ENCODE results near the gene OBI1. TPM values are rescaled to one million over a fixed set of nuclear protein-coding genes. Genes with fewer than 3 reads are reported as not detected.

The OBI1 gene
- 10 to 100 TPM in 4 of 9 donors, 1 to 10 TPM in 5; 4.8 to 14.3 (median 8.2) TPM for total RNA-seq
- polyA plus RNA-seq = 10 to 100 TPM in 1 of 3 donors, 1 to 10 TPM in 2; 1.5 to 11.5 (median 1.7) TPM
- long read RNA-seq, donor 1, transcript RNF219-201 (6 exons, 3,529 nt) = major isoform, 5 of 5 reads
- long read RNA-seq, donor 1, partial matches to known transcripts = 0 of 5 reads
- long read RNA-seq, donor 1, other reads (novel, unspliced or antisense) = 0 of 5 reads
- long read RNA-seq, donor 2, partial matches to known transcripts = 0 of 4 reads
- long read RNA-seq, donor 2, other reads (novel, unspliced or antisense) = 0 of 4 reads
- long read RNA-seq, donor 3, transcript RNF219-201 (6 exons, 3,529 nt) = major isoform, 5 of 5 reads
- long read RNA-seq, donor 3, partial matches to known transcripts = 0 of 5 reads
- long read RNA-seq, donor 3, other reads (novel, unspliced or antisense) = 0 of 5 reads
- long read RNA-seq, donor 4, transcript RNF219-201 (6 exons, 3,529 nt) = major isoform, 5 of 7 reads
- long read RNA-seq, donor 4, partial matches to known transcripts = 1 of 7 reads
- long read RNA-seq, donor 4, other reads (novel, unspliced or antisense) = 1 of 7 reads
- long read RNA-seq, donor 5, transcript RNF219-201 (6 exons, 3,529 nt) = major isoform, 16 of 18 reads
- long read RNA-seq, donor 5, partial matches to known transcripts = 1 of 18 reads
- long read RNA-seq, donor 5, other reads (novel, unspliced or antisense) = 1 of 18 reads
- long read RNA-seq, donor 6, transcript RNF219-201 (6 exons, 3,529 nt) = major isoform, 5 of 6 reads
- long read RNA-seq, donor 6, partial matches to known transcripts = 0 of 6 reads
- long read RNA-seq, donor 6, other reads (novel, unspliced or antisense) = 1 of 6 reads
- long read RNA-seq, donor 7 = 0 reads
- long read RNA-seq, donor 8, transcript RNF219-201 (6 exons, 3,529 nt) = major isoform, 6 of 6 reads
- long read RNA-seq, donor 8, partial matches to known transcripts = 0 of 6 reads
- long read RNA-seq, donor 8, other reads (novel, unspliced or antisense) = 0 of 6 reads
- long read RNA-seq, donor 9, transcript RNF219-201 (6 exons, 3,529 nt) = major isoform, 6 of 6 reads
- long read RNA-seq, donor 9, partial matches to known transcripts = 0 of 6 reads
- long read RNA-seq, donor 9, other reads (novel, unspliced or antisense) = 0 of 6 reads
- long read RNA-seq, donor 10 = 0 reads

DNA sequence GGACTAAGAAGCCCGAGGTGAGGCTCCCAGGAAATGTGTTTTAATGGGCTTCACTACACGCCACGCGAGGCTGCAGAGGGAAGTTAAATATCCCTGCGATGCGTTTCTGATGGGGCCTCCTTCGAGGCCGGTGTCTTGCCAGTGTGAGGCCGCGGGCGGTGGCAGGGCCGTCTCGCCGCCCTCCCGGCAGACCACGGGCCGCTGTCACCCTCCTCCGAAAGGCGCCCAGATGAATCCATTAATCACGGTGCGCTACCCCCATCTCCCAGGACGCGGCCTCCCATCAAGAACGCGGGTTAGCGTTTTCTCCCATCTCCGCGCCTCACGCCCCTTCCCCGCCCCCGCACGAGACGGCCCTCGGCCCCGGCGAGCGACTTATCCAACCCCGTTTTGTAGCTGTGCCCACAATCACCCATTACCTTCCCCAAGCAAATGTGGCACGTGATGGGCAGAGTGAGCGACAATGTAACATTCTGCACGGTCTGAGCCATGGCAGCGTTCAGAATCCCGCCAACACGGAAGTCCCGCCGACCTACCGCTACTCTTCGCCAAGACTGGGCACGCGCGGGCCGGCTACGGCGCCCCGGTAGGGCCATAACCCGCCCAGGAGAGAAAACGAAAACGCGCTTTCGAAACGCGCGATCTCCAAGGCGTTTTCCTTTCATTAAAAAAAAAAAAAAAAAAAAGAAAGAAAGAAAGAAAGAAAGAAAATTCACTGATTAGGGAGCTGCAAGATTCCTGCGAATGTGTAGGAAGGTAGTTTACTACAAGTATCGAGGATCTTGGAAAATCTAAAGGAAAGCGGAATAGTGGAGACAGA, at the start of gene OBI1:
Gene OBI1 (minus strand): TSS at position 526 of the 820 bp plus-strand sequence. CDS start 35 bp downstream, at position 491.
- TF ChIP-seq CTCF (IDR thresholded peaks at IDR 0.05) (no peak), POLR2A (IDR thresholded peaks at IDR 0.05) (peak; percentile 27 to 67)
- intact Hi-C loops (cut with DNase I) = no loop called here
- Histone ChIP-seq H3K36me3 (replicated peaks in 1 of 2) (no peaks in the 10 kb centered on the region), H3K4me1 (replicated peaks in 1 of 2) (peaks cover 5 to 11% of the 10 kb centered on the region in 2 donors), H3K27ac (peak within 1 kb of the TSS in 3 of 5 donors; percentile 40 to 87 (median 43)), H3K9me3 (replicated peaks in 1 of 3) (no peaks in the 10 kb centered on the region), H3K4me3 (peak within 1 kb of the TSS; percentile 47 to 86 (median 68)), H3K27me3 (no peaks in the 10 kb centered on the region)
- WGBS, 4 donors = 0% methylated on average over 20 to 67 of the region's 67 CpGs
- peak; percentile 90 to 95 (median 93) for DNase-seq

DNA sequence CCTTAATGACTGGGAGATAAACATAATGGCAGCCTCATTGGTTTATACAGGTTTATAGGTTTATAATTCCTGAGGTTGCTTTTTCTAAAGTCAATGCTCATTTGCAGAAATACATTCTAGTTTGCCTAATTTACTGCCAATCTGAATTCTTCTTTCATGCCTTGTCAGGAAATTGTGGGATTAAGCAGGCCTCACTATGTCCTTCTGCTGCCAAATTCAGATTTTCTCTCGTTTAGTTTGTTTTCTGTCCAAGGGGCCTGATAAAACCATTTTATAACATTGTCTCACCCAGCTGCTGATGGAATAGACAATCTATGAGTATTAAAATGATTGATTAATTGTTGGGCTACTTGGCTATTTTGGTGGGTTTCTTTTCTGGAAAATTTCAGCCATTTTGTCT, 42.4 kb upstream of the OBI1 start:
- no peak overlapping the region for H3K4me3 ChIP-seq
- intact Hi-C loops (cut with DNase I) = no loop called here
- DNase-seq = no peak
- TF ChIP-seq POLR2A (IDR thresholded peaks at IDR 0.05) (no peak), CTCF (IDR thresholded peaks at IDR 0.05) (no peak)
- H3K4me1 ChIP-seq (replicated peaks in 1 of 2) = no peaks in the 10 kb centered on the region
- H3K27ac ChIP-seq = no peak overlapping the region
- H3K27me3 ChIP-seq = peaks cover 3% of the 10 kb centered on the region
- H3K36me3 ChIP-seq (replicated peaks in 1 of 2) = no peaks in the 10 kb centered on the region
- no peaks in the 10 kb centered on the region for H3K9me3 ChIP-seq (replicated peaks in 1 of 3)
- 44 to 50% (median 46%) methylated on average over 1 of the region's 1 CpG for WGBS, 4 donors

- TF ChIP-seq POLR2A (IDR thresholded peaks at IDR 0.05) = no peak
- TF ChIP-seq CTCF (IDR thresholded peaks at IDR 0.05) = no peak
- Histone ChIP-seq H3K36me3 (replicated peaks in 1 of 2) (no peaks in the 10 kb centered on the region), H3K9me3 (replicated peaks in 1 of 3) (no peaks in the 10 kb centered on the region), H3K4me1 (replicated peaks in 1 of 2) (no peaks in the 10 kb centered on the region), H3K4me3 (no peak overlapping the region), H3K27ac (no peak overlapping the region), H3K27me3 (peaks cover 3% of the 10 kb centered on the region)
- no peak for DNase-seq
- WGBS, 4 donors = 39 to 49% (median 46%) methylated on average over 3 of the region's 3 CpGs
- intact Hi-C loops (cut with DNase I) = no loop called here
Observed at GRCh38 chr13:78700121-78700910, 41.4 kb upstream of the OBI1 start.
